ENCODE measurements around the gene XPR1. TPM values are rescaled to one million over a fixed set of nuclear protein-coding genes. Genes with fewer than 3 reads are reported as not detected.
"Not testable (repeated sequence)": the region's sequence is repeated elsewhere in the genome, so short reads cannot be mapped to it uniquely, and the experiment has no call there.

Gene XPR1
- total RNA-seq, 4 donors from 2014 or later, result 10.0 to 29.7 (median 26.2) TPM

DNA sequence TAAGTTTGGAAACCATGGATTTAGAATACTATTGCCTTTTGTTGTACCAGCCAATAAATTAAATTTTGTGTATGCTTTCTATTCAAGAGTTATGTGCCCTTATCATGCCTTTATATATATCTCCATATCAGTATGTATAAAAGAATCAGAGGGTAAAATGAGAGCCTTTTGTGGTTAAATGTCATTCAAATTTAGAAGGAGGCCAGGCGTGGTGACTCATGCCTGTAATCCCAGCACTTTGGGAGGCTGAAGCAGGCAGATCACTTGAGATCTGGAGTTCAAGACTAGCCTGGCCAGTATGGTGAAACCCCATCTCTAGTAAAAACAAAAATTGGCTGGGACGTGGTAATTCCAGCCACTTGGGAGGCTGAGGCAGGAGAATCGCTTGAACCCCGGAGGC lies 88.9 kb downstream of the XPR1 start:
- no peak for DNase-seq
- Histone ChIP-seq H3K27ac (no peak overlapping the region), H3K36me3 (no peaks in the 10 kb centered on the region), H3K4me3 (no peak overlapping the region), H3K9me3 (no peaks in the 10 kb centered on the region), H3K27me3 (no peaks in the 10 kb centered on the region), H3K4me1 (no peaks in the 10 kb centered on the region)
- TF ChIP-seq POLR2A (IDR thresholded peaks at IDR 0.05) (no peak), CTCF (IDR thresholded peaks at IDR 0.05) (no peak)
- intact Hi-C loops (cut with DNase I; ENCODE audit: low total_unique reads), result no loop called here

DNA sequence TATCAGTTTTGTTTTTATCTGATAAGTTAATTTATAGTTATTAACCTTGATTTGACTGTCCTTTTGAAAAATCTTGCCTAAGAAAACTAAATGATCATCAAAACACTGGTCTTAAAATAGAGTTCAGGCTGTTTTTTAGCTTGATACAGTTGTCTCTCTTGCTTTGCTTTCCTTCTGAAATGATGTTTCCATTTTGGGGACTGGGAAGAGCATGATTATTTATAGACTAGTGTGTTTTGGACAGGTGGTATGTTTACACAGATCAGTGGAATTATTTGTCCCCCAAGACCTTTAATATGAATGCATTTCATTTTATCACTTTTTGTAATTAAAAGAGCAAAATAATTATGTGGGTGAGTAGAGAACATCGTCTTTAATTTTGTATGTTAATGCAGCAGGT lies 90.8 kb downstream of the XPR1 start:
- intact Hi-C loops (cut with DNase I; ENCODE audit: low total_unique reads), result no loop called here
- H3K4me1 ChIP-seq, result no peaks in the 10 kb centered on the region
- H3K27ac ChIP-seq, result no peak overlapping the region
- H3K9me3 ChIP-seq, result no peaks in the 10 kb centered on the region
- no peak overlapping the region for H3K4me3 ChIP-seq
- DNase-seq, result no peak
- no peaks in the 10 kb centered on the region for H3K27me3 ChIP-seq
- H3K36me3 ChIP-seq, result no peaks in the 10 kb centered on the region
- TF ChIP-seq POLR2A (IDR thresholded peaks at IDR 0.05) (no peak), CTCF (IDR thresholded peaks at IDR 0.05) (no peak)

- H3K4me1 ChIP-seq, result no peaks in the 10 kb centered on the region
- H3K27me3 ChIP-seq, result no peaks in the 10 kb centered on the region
- no peaks in the 10 kb centered on the region for H3K9me3 ChIP-seq
- H3K36me3 ChIP-seq, result no peaks in the 10 kb centered on the region
- H3K27ac ChIP-seq, result no peak overlapping the region
- H3K4me3 ChIP-seq, result no peak overlapping the region
- no peak for DNase-seq
- TF ChIP-seq CTCF (IDR thresholded peaks at IDR 0.05), result no peak
- TF ChIP-seq POLR2A (IDR thresholded peaks at IDR 0.05), result no peak
- intact Hi-C loops (cut with DNase I; ENCODE audit: low total_unique reads), result no loop called here
These were observed 92.2 kb downstream of the XPR1 start for GRCh38 chr1:180724055-180724454.

- H3K27ac ChIP-seq; H3K4me3 ChIP-seq; DNase-seq; H3K36me3 ChIP-seq; H3K9me3 ChIP-seq; H3K27me3 ChIP-seq; H3K4me1 ChIP-seq; intact Hi-C loops (cut with DNase I; ENCODE audit: low total_unique reads): not testable (repeated sequence)
These were observed 94.2 kb downstream of the XPR1 start for GRCh38 chr1:180726024-180726423.

DNA sequence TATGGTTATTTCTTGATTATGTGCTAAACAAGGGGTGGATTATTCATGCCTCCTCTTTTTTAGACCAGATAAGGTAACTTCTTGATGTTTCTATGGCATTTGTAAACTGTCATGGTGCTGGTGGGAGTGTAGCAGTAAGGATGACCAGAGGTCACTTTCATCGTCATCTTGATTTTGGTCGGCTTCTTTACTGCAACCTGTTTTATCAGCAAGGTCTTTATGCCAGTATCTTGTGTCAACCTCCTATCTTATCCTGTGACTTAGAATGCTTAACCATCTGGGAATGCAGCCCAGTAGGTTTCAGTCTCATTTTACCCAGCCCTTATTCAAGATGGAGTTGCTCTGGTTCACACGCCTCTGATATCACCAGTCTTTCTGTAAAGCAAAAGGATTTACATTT lies 95.9 kb downstream of the XPR1 start:
- H3K4me3 ChIP-seq; intact Hi-C loops (cut with DNase I; ENCODE audit: low total_unique reads); H3K36me3 ChIP-seq; H3K27ac ChIP-seq; DNase-seq; H3K27me3 ChIP-seq; H3K4me1 ChIP-seq; H3K9me3 ChIP-seq: not testable (repeated sequence)

DNA sequence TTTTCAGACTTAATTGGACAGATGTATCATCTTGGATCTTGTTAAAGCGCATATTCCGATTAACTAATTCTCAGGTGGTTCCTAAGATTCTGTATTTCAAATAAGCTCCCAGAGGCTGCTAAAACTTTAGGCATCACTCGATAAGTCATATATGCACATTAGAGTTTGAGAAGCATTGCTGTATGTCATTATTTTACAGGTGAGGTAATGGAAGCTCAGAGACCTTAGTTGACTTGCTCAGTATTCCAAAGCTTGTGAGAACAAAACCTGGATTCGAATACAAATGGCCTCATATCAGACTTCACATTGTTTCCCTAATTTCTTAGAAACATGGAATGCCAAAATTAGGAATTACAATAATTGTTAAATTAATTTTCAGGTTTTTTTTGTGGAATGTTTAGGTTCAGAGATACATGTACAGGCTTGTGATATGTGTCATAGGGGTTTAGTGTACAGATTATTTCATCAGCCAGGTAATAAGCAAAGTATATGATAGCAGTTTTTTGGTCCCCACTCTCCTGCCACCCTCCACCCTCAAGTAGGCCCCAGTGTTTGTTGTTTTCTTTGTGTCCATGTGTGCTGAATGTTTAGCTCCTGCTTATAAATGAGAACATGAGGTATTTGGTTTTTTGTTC lies 96.8 kb downstream of the XPR1 start:
- Histone ChIP-seq H3K4me3 (no peak overlapping the region), H3K36me3 (no peaks in the 10 kb centered on the region), H3K27me3 (no peaks in the 10 kb centered on the region), H3K9me3 (no peaks in the 10 kb centered on the region), H3K4me1 (no peaks in the 10 kb centered on the region), H3K27ac (no peak overlapping the region)
- intact Hi-C loops (cut with DNase I; ENCODE audit: low total_unique reads), result no loop called here
- no peak for DNase-seq
- no peak for TF ChIP-seq CTCF (IDR thresholded peaks at IDR 0.05)
- TF ChIP-seq POLR2A (IDR thresholded peaks at IDR 0.05), result no peak

All from uterus (tissue), 4 donors.